Naive thymus-derived CD4-positive, alpha-beta T cell (primary cell): ENCODE measurements around the gene NUDT16. TPM values are rescaled to one million over a fixed set of nuclear protein-coding genes. Genes with fewer than 3 reads are reported as not detected.
A peak's percentile ranks its signal among the peaks of the same experiment; 100 is the strongest.
"Not testable (repeated sequence)": the region's sequence is repeated elsewhere in the genome, so short reads cannot be mapped to it uniquely, and the experiment has no call there.

ENCODE experiments used
- ATAC-seq: fragments of 150-1000 bp; cut with Tn5 transposase; 2 replicates; pipeline ENCODE4 v1.10.0; 2021; ENCODE audit warnings: mild to moderate bottlenecking, moderate library complexity
- CTCF ChIA-PET: fragments of 350-600 bp; sonication (Branson Sonifier 250); formaldehyde crosslinking; loops from one replicate; lab custom pipeline; 2021; ENCODE audit warnings: antibody characterized with exemption; lab: Charles Lee
- POLR2A ChIA-PET: fragments of 350-600 bp; sonication (Branson Sonifier 250); formaldehyde crosslinking; loops from one replicate; lab custom pipeline; 2021; ENCODE audit warnings: antibody characterized with exemption, inconsistent platforms; lab: Charles Lee
- DNase-seq, 9 donors: peaks; one replicate each; pipeline versions ENCODE4 v3.0.0 to v3.0.0-alpha.2; 2020 to 2022; ENCODE audit warnings: mixed read lengths in 1 of 9
- H3K27ac ChIP-seq: one replicate; pipeline ENCODE4 v1.7.0; 2013; ENCODE audit warnings: mild to moderate bottlenecking, low read depth, low read length, moderate library complexity
- H3K27me3 ChIP-seq, 2 donors: one replicate each; pipeline ENCODE4 v1.7.0; 2013; ENCODE audit warnings: low read length in 2 of 2, mild to moderate bottlenecking in 2 of 2, moderate library complexity in 2 of 2; ENCODE audit not compliant: control insufficient read depth in 2 of 2, insufficient read depth in 2 of 2
- H3K36me3 ChIP-seq, 3 experiments: 1 replicate in 2 of 3; 2 replicates in 1 of 3; pipeline ENCODE4 v1.7.0; 2013; ENCODE audit warnings: low read length in 3 of 3, mild to moderate bottlenecking in 3 of 3, moderate library complexity in 1 of 3; ENCODE audit not compliant: insufficient read depth in 3 of 3, control insufficient read depth in 2 of 3
- H3K4me1 ChIP-seq, 2 donors: one replicate each; pipeline ENCODE4 v1.7.0; 2013; ENCODE audit warnings: low read length in 2 of 2, mild to moderate bottlenecking in 2 of 2, moderate library complexity in 1 of 2; ENCODE audit not compliant: control insufficient read depth in 2 of 2, insufficient read depth in 2 of 2
- H3K4me3 ChIP-seq: 2 replicates; pipeline ENCODE4 v1.7.0; 2013; ENCODE audit warnings: mild to moderate bottlenecking, low read length
- H3K9me3 ChIP-seq, 3 experiments: 1 replicate in 2 of 3; 2 replicates in 1 of 3; pipeline ENCODE4 v1.7.0; 2013; ENCODE audit warnings: low read length in 3 of 3; ENCODE audit not compliant: control insufficient read depth in 2 of 3
- H3K27ac Mint-ChIP-seq, 9 donors: one replicate each; pipeline ENCODE4 v1.8.0; 2020 to 2022; ENCODE audit warnings: mixed read lengths in 9 of 9, mild to moderate bottlenecking in 8 of 9, moderate library complexity in 5 of 9, inconsistent platforms in 2 of 9
- H3K27me3 Mint-ChIP-seq, 5 donors: one replicate each; pipeline ENCODE4 v1.8.0; 2021 to 2022; ENCODE audit warnings: mixed read lengths in 5 of 5, mild to moderate bottlenecking in 1 of 5
- H3K36me3 Mint-ChIP-seq, 5 donors: one replicate each; pipeline ENCODE4 v1.8.0; 2020 to 2022; ENCODE audit warnings: mixed read lengths in 5 of 5, mild to moderate bottlenecking in 3 of 5, inconsistent platforms in 1 of 5
- H3K4me1 Mint-ChIP-seq, 7 donors: one replicate each; pipeline ENCODE4 v1.8.0; 2020 to 2022; ENCODE audit warnings: mixed read lengths in 7 of 7, mild to moderate bottlenecking in 3 of 7, inconsistent platforms in 1 of 7
- H3K4me3 Mint-ChIP-seq, 10 donors: one replicate each; pipeline ENCODE4 v1.8.0; 2020 to 2022; ENCODE audit warnings: mild to moderate bottlenecking in 10 of 10, mixed read lengths in 10 of 10, moderate library complexity in 6 of 10, inconsistent platforms in 2 of 10
- H3K9me3 Mint-ChIP-seq, 11 donors: one replicate each; pipeline ENCODE4 v1.8.0; 2020 to 2022; ENCODE audit warnings: mixed read lengths in 11 of 11, mild to moderate bottlenecking in 4 of 11, inconsistent platforms in 1 of 11, moderate library complexity in 1 of 11
- intact Hi-C, 2 donors: fragments of 100-400 bp; cut with micrococcal nuclease; formaldehyde crosslinking; loops; one replicate each; pipeline ENCODE4 v1.15.1; 2023
- polyA plus RNA-seq, 2 donors: library from polyadenylated mRNA; unstranded; fragments of 300-500 nt; fragmentation: Illumina TruSeq; gene quantifications; one replicate each; pipeline ENCODE4 v1.2.3, GENCODE V29; 2021
- total RNA-seq, 6 experiments: library from RNA in 5 of 6; stranded (reverse) in 5 of 6; gene quantifications; 1 replicate in 5 of 6; 2 replicates in 1 of 6; pipeline ENCODE4 v1.2.3 and lab custom pipeline; 2021 to 2026

NUDT16 gene
- total and polyA plus RNA-seq, 7 experiments from 2014 or later = 3.2 to 14.5 (median 7.6) TPM

DNA sequence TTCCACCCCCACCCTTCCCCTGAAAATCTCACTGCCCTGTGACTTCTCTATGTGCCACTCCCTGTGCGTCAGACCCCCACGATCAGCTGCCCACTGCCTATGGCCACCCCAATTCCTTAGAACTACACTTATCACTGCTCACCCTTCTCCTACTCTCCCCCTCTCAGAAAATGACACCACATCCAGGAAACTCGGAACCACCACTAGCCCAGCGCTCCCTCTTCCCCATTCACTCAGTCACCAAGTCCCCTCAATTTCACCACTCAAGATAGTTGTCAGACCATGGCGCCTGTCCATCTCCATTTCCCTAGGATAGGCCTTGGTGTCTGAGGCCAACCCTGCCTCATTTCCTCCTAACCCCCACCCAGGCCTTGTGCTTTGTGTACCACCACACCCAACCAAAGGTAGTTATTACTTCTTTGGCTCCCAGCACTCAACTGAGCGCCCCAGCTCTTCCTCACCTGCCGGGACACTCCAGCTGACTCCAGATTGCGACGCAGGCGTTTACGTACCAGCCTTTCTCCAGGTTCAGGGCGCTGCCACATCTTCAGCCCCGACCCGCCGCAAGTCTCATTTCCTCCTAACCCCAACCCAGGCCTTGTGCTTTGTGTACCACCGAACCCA is 641 bp upstream of the NUDT16 start:
- not testable (repeated sequence) for H3K9me3 Mint-ChIP-seq, ATAC-seq, H3K36me3 ChIP-seq, H3K27me3 ChIP-seq, DNase-seq, H3K9me3 ChIP-seq, H3K4me1 ChIP-seq, H3K27me3 Mint-ChIP-seq
- Mint-ChIP-seq H3K4me1 (peaks cover 23 to 44% (median 36%) of the 10 kb centered on the region in 7 donors), H3K36me3 (peaks cover 2 to 26% (median 14%) of the 10 kb centered on the region in 5 donors), H3K27ac (peak overlapping the region; percentile 90 to 98 (median 95)), H3K4me3 (peak overlapping the region; percentile 93 to 98 (median 96))
- POLR2A ChIA-PET = interaction anchor here (1.6 kb wide), 1 partner anchor 354 kb away, joined by 6 read pairs; the partner anchor contains the start of genes ASTE1 and NEK11
- intact Hi-C loops = loop anchor here (1.0 to 10.0 kb wide), 12 partner anchors 81 to 1342 kb away; partner anchors contain the start of genes ASTE1 (in 2 of the 2), DNAJC13 (in 2 of the 2), NEK11 (in 2 of the 2) and PIK3R4 (in 2 of the 2)
- Histone ChIP-seq H3K4me3 (peak overlapping the region; percentile 90), H3K27ac (peak overlapping the region; percentile 69)
- CTCF ChIA-PET = interaction anchor here (0.6 kb wide), 1 partner anchor 629 kb away, joined by 7 read pairs; no protein-coding TSS in a partner anchor

GRCh38 chr3:131386429-131387165 is 5.0 kb downstream of the NUDT16 start:
- H3K4me1 Mint-ChIP-seq = peaks cover 19 to 42% (median 33%) of the 10 kb centered on the region in 7 donors
- Histone ChIP-seq H3K27ac (no peak overlapping the region), H3K27me3 (no peaks in the 10 kb centered on the region), H3K4me1 (peaks cover 6 to 14% of the 10 kb centered on the region in 2 donors), H3K4me3 (no peak overlapping the region), H3K36me3 (peaks cover 0 to 4% (median 0%) of the 10 kb centered on the region in 3 experiments), H3K9me3 (no peaks in the 10 kb centered on the region)
- ATAC-seq (peak; percentile 59), DNase-seq (peak in 1 of 9 donors; percentile 27)
- ChIA-PET CTCF (no interaction called here), POLR2A (no interaction called here)
- H3K27me3 Mint-ChIP-seq = peaks cover 0 to 5% (median 0%) of the 10 kb centered on the region in 5 donors
- peak overlapping the region in 4 of 9 donors; percentile 6 to 64 (median 26) for H3K27ac Mint-ChIP-seq
- intact Hi-C loops = loop anchor here in 1 of 2 donors (10.0 kb wide), 1 partner anchor 1278 kb away; the partner anchor contains the start of gene UBA5
- peak overlapping the region in 1 of 10 donors; percentile 58 for H3K4me3 Mint-ChIP-seq
- H3K36me3 Mint-ChIP-seq = peaks cover 5 to 18% (median 13%) of the 10 kb centered on the region in 5 donors
- H3K9me3 Mint-ChIP-seq = no peaks in the 10 kb centered on the region

- Histone ChIP-seq H3K4me3 (no peak overlapping the region), H3K27ac (no peak overlapping the region), H3K27me3 (no peaks in the 10 kb centered on the region), H3K36me3 (no peaks in the 10 kb centered on the region), H3K4me1 (peaks cover 0 to 7% of the 10 kb centered on the region in 2 donors), H3K9me3 (no peaks in the 10 kb centered on the region)
- Mint-ChIP-seq H3K4me1 (peaks cover 10 to 32% (median 25%) of the 10 kb centered on the region in 7 donors), H3K36me3 (peaks cover 5 to 18% (median 13%) of the 10 kb centered on the region in 5 donors), H3K9me3 (no peaks in the 10 kb centered on the region), H3K4me3 (no peak overlapping the region), H3K27me3 (peaks cover 0 to 5% (median 0%) of the 10 kb centered on the region in 5 donors), H3K27ac (no peak overlapping the region)
- no peak for DNase-seq
- ATAC-seq = no peak
- intact Hi-C loops = loop anchor here in 1 of 2 donors (10.0 kb wide), 1 partner anchor 1277 kb away; the partner anchor contains the start of gene UBA5
- POLR2A ChIA-PET = no interaction called here
- CTCF ChIA-PET = no interaction called here
Observed at GRCh38 chr3:131387796-131388489, 6.4 kb downstream of the NUDT16 start.

DNA sequence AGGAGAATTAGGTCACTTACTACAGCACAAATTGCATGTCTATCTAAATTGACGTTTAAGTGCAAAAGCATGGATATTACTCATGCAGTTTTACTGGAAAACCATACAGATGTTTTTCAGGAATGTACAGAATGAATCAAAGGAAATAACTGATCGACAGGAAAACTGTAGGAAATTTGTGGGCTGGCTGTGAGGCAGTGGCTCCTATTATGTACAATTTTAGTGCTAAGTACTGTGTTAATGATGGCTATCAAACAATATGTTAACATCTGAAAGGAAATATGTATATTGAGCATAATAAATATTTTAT is 6.9 kb downstream of the NUDT16 start:
- H3K9me3 ChIP-seq = no peaks in the 10 kb centered on the region
- Mint-ChIP-seq H3K4me1 (peaks cover 10 to 30% (median 22%) of the 10 kb centered on the region in 7 donors), H3K4me3 (no peak overlapping the region), H3K27me3 (peaks cover 0 to 5% (median 0%) of the 10 kb centered on the region in 5 donors), H3K36me3 (peaks cover 5 to 18% (median 13%) of the 10 kb centered on the region in 5 donors), H3K27ac (no peak overlapping the region), H3K9me3 (no peaks in the 10 kb centered on the region)
- H3K27ac ChIP-seq = no peak overlapping the region
- H3K4me3 ChIP-seq = no peak overlapping the region
- ChIA-PET CTCF (no interaction called here), POLR2A (no interaction called here)
- intact Hi-C loops = loop anchor here in 1 of 2 donors (10.0 kb wide), 1 partner anchor 1276 kb away; the partner anchor contains the start of gene UBA5
- DNase-seq (no peak), ATAC-seq (no peak)
- H3K36me3 ChIP-seq = no peaks in the 10 kb centered on the region
- H3K27me3 ChIP-seq = no peaks in the 10 kb centered on the region
- peaks cover 0 to 7% of the 10 kb centered on the region in 2 donors for H3K4me1 ChIP-seq

DNA sequence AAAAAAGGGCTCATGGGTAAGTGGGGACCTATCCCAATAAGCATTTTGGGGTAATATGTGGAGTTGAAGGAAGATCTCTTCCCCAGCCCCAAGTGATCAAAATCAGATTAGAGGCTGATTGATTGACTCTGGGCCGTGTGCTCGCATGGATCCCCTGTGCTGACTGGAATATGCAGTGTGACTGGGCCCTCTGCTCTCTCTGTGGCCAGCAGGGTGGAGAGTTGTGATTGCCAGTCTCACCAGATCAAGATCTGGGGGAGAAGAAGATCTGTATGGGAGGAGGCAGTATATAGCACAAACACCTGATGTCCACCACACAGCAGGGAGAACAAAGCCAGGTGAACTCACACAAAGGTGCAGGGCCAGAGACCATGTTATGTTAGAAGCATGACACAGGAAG is 8.8 kb downstream of the NUDT16 start:
- H3K4me3 ChIP-seq = no peak overlapping the region
- peaks cover 0 to 5% (median 2%) of the 10 kb centered on the region in 5 donors for H3K36me3 Mint-ChIP-seq
- H3K4me3 Mint-ChIP-seq = no peak overlapping the region
- no peaks in the 10 kb centered on the region for H3K27me3 ChIP-seq
- CTCF ChIA-PET = no interaction called here
- H3K27ac ChIP-seq = no peak overlapping the region
- peaks cover 0 to 7% (median 0%) of the 10 kb centered on the region in 5 donors for H3K27me3 Mint-ChIP-seq
- H3K27ac Mint-ChIP-seq = no peak overlapping the region
- H3K9me3 ChIP-seq = no peaks in the 10 kb centered on the region
- POLR2A ChIA-PET = no interaction called here
- no peak for ATAC-seq
- H3K4me1 ChIP-seq = peaks cover 0 to 7% of the 10 kb centered on the region in 2 donors
- H3K4me1 Mint-ChIP-seq = peaks cover 10 to 19% (median 14%) of the 10 kb centered on the region in 7 donors
- H3K36me3 ChIP-seq = no peaks in the 10 kb centered on the region
- intact Hi-C loops = no loop called here
- no peaks in the 10 kb centered on the region for H3K9me3 Mint-ChIP-seq
- DNase-seq = no peak

- intact Hi-C loops = no loop called here
- CTCF ChIA-PET = no interaction called here
- no peak overlapping the region for H3K27ac ChIP-seq
- Mint-ChIP-seq H3K27me3 (peaks cover 0 to 7% (median 0%) of the 10 kb centered on the region in 5 donors), H3K36me3 (no peaks in the 10 kb centered on the region), H3K4me3 (no peak overlapping the region), H3K27ac (no peak overlapping the region), H3K4me1 (peaks cover 0 to under 1% (median 0%) of the 10 kb centered on the region in 7 donors), H3K9me3 (no peaks in the 10 kb centered on the region)
- POLR2A ChIA-PET = no interaction called here
- no peak overlapping the region for H3K4me3 ChIP-seq
- no peaks in the 10 kb centered on the region for H3K9me3 ChIP-seq
- no peaks in the 10 kb centered on the region for H3K4me1 ChIP-seq
- H3K36me3 ChIP-seq = no peaks in the 10 kb centered on the region
- DNase-seq (no peak), ATAC-seq (no peak)
- H3K27me3 ChIP-seq = no peaks in the 10 kb centered on the region
Observed at GRCh38 chr3:131393051-131393450, 11.5 kb downstream of the NUDT16 start.
